ENCODE measurements around the gene S100A14.

DNA sequence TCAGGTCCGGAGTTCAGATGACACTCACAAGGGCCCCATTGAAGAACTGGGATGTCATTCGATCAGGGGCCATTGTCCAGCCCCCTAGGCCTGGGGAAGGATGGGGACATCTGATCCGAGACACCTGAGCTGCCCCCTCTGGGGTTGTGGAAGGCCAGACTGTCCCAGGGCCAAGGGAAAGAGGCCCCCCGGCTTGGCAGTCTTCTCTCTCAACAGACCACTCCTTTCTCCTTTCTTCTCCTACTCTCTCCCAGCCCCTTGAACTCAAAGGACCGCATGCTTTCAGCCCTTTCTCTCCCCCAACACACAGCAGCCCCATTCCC, 13.2 kb upstream of the S100A14 start:
- TF ChIP-seq, protein P1, sequence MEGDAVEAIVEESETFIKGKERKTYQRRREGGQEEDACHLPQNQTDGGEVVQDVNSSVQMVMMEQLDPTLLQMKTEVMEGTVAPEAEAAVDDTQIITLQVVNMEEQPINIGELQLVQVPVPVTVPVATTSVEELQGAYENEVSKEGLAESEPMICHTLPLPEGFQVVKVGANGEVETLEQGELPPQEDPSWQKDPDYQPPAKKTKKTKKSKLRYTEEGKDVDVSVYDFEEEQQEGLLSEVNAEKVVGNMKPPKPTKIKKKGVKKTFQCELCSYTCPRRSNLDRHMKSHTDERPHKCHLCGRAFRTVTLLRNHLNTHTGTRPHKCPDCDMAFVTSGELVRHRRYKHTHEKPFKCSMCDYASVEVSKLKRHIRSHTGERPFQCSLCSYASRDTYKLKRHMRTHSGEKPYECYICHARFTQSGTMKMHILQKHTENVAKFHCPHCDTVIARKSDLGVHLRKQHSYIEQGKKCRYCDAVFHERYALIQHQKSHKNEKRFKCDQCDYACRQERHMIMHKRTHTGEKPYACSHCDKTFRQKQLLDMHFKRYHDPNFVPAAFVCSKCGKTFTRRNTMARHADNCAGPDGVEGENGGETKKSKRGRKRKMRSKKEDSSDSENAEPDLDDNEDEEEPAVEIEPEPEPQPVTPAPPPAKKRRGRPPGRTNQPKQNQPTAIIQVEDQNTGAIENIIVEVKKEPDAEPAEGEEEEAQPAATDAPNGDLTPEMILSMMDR (IDR thresholded peaks at IDR 0.05), result no peak
- TF ChIP-seq POLR2A (IDR thresholded peaks at IDR 0.05), result no peak

Data from adrenal gland (tissue), 5 donors.